Right lobe of liver (tissue), 4 donors: ENCODE measurements around the gene SERPINA1.

ENCODE experiments used
- POLR2A ChIP-seq: fragments of 450-650 bp; IDR thresholded peaks from one replicate; pipeline ENCODE4 v1.6.1; 2017; ENCODE audit warnings: antibody characterized with exemption, mild to moderate bottlenecking
- TF ChIP-seq, protein P1 (sequence below), 4 donors: fragments of 200-600 bp in 3 of 4; fragments of 450-650 bp in 1 of 4; IDR thresholded peaks; one replicate each; pipeline versions ENCODE4 v1.5.1 to v1.8.0; 2016 to 2022; ENCODE audit warnings: antibody characterized with exemption in 4 of 4, mild to moderate bottlenecking in 2 of 4
- donor health status: DM: no; HTN: no; CAD: no.
- donor health status: DM: no; HTN: no; CAD: no.
- donor health status: DM: no; HTN: yes; CAD: no.

DNA sequence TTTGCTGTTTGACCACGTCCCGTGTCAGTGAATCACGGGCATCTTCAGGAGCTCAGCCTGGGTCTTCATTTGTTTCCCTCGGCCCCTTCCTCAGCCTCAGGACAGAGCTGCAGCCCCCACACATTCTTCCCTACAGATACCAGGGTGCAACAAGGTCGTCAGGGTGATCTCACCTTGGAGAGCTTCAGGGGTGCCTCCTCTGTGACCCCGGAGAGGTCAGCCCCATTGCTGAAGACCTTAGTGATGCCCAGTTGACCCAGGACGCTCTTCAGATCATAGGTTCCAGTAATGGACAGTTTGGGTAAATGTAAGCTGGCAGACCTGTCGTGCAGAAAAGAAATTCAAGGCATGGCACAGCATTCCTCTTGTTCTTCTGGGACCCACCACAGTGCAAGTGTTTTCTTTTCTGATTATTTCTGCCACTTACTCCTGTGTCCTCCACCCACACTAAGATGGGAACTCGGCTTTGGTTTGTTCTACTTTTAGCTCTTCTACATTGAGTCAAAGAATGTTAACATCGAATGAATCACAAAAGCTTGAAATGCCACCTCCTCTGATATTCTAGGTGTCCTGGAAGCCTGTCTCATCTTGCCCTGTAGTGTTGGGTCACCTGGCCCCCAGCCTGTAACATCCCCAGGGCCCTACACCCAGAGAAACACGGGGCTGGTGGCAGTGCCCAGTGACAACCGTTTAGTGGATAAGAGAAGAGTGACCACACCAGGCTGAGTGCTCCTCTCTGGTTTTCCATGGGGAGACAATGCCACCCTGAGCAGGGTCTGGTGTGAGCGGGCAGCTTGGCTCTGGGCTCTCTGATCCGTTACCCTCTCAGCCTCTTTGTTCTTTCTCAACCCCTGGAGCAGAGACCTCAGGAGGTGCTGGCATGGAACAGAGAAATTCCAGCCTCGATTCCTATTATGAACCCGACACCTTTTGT, 8.8 kb downstream of the SERPINA1 start:
- TF ChIP-seq, protein P1, sequence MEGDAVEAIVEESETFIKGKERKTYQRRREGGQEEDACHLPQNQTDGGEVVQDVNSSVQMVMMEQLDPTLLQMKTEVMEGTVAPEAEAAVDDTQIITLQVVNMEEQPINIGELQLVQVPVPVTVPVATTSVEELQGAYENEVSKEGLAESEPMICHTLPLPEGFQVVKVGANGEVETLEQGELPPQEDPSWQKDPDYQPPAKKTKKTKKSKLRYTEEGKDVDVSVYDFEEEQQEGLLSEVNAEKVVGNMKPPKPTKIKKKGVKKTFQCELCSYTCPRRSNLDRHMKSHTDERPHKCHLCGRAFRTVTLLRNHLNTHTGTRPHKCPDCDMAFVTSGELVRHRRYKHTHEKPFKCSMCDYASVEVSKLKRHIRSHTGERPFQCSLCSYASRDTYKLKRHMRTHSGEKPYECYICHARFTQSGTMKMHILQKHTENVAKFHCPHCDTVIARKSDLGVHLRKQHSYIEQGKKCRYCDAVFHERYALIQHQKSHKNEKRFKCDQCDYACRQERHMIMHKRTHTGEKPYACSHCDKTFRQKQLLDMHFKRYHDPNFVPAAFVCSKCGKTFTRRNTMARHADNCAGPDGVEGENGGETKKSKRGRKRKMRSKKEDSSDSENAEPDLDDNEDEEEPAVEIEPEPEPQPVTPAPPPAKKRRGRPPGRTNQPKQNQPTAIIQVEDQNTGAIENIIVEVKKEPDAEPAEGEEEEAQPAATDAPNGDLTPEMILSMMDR (IDR thresholded peaks at IDR 0.05): no peak
- TF ChIP-seq POLR2A: peak; percentile 34
